D721Med (cell line): ENCODE results near the gene PRKD1.

ENCODE experiments used
- DNase-seq: peaks from one replicate; pipeline ENCODE4 v3.0.0; 2011; ENCODE audit warnings: low spot score; ENCODE audit not compliant: insufficient read length
- FAIRE-seq: peaks from 2 replicates; lab custom pipeline; 2011; peaks lifted over from hg19 to GRCh38; lab: Jason Lieb, UNC
- CTCF ChIP-seq: IDR thresholded peaks from 2 replicates; pipeline ENCODE4 v1.5.1; 2012; ENCODE audit warnings: mild to moderate bottlenecking, control low read depth; ENCODE audit not compliant: insufficient read depth; ENCODE audit errors: missing control alignments

Gene PRKD1

GRCh38 chr14:29821242-29821641 lies 106.4 kb downstream of the PRKD1 start:
- DNase-seq = no peak
- TF ChIP-seq CTCF = no peak
- no peak for FAIRE-seq

- no peak for TF ChIP-seq CTCF
- no peak for FAIRE-seq
- DNase-seq = no peak
Measured at GRCh38 chr14:29820785-29821184, 106.9 kb downstream of the PRKD1 start.

GRCh38 chr14:29817767-29818405 lies 109.8 kb downstream of the PRKD1 start:
- FAIRE-seq = no peak
- TF ChIP-seq CTCF = no peak
- DNase-seq = no peak

- DNase-seq (no peak), FAIRE-seq (no peak)
- TF ChIP-seq CTCF = no peak
Measured at GRCh38 chr14:29815016-29815674, 112.5 kb downstream of the PRKD1 start.

GRCh38 chr14:29814156-29815015 lies 113.3 kb downstream of the PRKD1 start:
- DNase-seq = no peak
- FAIRE-seq = no peak
- no peak for TF ChIP-seq CTCF

- FAIRE-seq = no peak
- no peak for TF ChIP-seq CTCF
- DNase-seq = no peak
Measured at GRCh38 chr14:29810682-29811081, 117.0 kb downstream of the PRKD1 start.
